Adrenal gland (tissue), 5 donors: ENCODE data around the gene BSG.

Experiments used
- CTCF ChIP-seq, 6 experiments: fragments of 450-650 bp in 4 of 6; fragments of 200-600 bp in 2 of 6; sonication (generic) in 1 of 6; IDR thresholded peaks; 1 replicate in 5 of 6; 2 replicates in 1 of 6; pipeline versions ENCODE4 v1.5.1 to v1.8.0; 2016 to 2021; ENCODE audit warnings: antibody characterized with exemption in 6 of 6, mild to moderate bottlenecking in 2 of 6, moderate library complexity in 1 of 6
- POLR2A ChIP-seq, 2 donors: fragments of 450-650 bp; IDR thresholded peaks; one replicate each; pipeline ENCODE4 v1.6.1; 2017; ENCODE audit warnings: antibody characterized with exemption in 2 of 2, mild to moderate bottlenecking in 2 of 2, moderate library complexity in 1 of 2
- donor health status: DM: no; HTN: no; CAD: no.

- TF ChIP-seq CTCF (IDR thresholded peaks at IDR 0.05): no peak
- TF ChIP-seq POLR2A (IDR thresholded peaks at IDR 0.05): no peak
These were observed 9.2 kb downstream of the BSG start for GRCh38 chr19:581399-582111.
